ENCODE measurements around the gene PRR11.

PRR11 gene

DNA sequence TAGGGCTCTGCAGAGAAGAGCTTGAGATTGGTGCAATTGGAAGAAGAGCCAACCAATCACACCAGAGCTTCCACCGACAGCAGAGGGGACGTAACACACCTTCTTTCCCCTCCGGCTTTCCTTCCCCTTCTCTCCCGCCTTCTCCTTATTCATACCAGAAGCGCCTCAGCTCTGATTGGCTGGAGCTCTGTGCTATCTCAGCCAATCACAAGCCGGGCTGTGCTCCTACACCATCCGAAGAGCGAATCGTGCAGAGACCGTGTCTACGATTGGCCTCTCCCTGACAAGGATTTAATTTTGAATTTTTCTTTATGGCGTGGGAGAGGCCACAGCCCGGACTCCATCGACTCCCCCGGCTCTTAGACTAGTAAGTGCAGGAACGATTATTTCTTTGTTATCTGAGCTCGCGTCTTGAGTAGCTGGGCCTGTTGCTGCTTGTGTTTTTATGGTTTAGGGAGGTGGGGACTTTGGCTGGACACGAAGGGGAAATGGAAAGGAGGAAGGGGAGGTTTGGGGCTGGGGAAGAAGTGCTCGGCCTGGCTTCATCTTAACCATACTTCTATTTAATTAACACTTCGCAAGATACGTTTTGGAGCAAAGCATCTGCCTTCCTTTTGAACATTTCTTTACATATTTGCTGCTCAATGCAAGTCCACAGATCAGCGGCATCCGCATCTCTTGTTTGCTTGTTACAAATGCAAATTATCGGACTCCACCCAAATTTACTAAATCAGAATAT lies at the start of gene PRR11:
TSS of gene PRR11 (plus strand) at position 308 of the 739 bp plus-strand sequence. CDS start 14,007 bp downstream, outside the sequence.
- peak; percentile 100 for DNase-seq (ENCODE audit: low read depth)
- TF ChIP-seq, protein P1, sequence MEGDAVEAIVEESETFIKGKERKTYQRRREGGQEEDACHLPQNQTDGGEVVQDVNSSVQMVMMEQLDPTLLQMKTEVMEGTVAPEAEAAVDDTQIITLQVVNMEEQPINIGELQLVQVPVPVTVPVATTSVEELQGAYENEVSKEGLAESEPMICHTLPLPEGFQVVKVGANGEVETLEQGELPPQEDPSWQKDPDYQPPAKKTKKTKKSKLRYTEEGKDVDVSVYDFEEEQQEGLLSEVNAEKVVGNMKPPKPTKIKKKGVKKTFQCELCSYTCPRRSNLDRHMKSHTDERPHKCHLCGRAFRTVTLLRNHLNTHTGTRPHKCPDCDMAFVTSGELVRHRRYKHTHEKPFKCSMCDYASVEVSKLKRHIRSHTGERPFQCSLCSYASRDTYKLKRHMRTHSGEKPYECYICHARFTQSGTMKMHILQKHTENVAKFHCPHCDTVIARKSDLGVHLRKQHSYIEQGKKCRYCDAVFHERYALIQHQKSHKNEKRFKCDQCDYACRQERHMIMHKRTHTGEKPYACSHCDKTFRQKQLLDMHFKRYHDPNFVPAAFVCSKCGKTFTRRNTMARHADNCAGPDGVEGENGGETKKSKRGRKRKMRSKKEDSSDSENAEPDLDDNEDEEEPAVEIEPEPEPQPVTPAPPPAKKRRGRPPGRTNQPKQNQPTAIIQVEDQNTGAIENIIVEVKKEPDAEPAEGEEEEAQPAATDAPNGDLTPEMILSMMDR (conservative IDR thresholded peaks at IDR 0.05; ENCODE audit: low read depth, low read length) = no peak
- H3K4me3 ChIP-seq (ENCODE audit: low read length) = peak within 1 kb of the TSS; percentile 96

DNA sequence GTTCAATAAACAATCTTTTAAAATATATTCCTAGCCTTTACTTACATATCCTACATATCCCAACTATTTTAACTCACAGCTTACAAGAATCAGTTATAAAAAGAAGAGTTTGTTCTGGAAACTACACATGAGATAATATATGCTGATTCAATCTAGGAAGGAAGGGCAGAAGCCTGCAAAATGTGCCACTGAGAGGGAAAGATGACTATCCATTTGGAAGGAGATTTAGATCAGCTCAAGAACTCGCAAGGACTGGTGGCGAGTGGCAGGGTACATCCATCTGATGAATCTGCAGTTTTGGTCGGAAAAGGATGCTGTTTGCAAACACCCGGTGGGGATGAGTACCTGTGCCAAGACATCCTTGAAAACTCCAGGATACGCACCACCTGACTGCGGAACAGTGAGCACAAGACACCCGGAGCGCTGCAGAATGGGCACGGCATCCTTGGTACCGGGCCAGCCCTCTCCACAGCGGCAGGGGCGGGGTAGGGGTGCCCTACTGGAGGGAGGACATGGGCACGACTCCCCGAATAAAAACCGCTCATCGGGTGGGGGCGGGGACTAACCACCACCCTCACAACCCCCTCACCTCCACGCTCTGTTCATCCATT lies 49.6 kb upstream of the PRR11 start:
- peak overlapping the region; percentile 76 for H3K4me3 ChIP-seq (ENCODE audit: low read length)
- TF ChIP-seq, protein P1 (conservative IDR thresholded peaks at IDR 0.05; ENCODE audit: low read depth, low read length) = no peak
- no peak for DNase-seq (ENCODE audit: low read depth)

DNA sequence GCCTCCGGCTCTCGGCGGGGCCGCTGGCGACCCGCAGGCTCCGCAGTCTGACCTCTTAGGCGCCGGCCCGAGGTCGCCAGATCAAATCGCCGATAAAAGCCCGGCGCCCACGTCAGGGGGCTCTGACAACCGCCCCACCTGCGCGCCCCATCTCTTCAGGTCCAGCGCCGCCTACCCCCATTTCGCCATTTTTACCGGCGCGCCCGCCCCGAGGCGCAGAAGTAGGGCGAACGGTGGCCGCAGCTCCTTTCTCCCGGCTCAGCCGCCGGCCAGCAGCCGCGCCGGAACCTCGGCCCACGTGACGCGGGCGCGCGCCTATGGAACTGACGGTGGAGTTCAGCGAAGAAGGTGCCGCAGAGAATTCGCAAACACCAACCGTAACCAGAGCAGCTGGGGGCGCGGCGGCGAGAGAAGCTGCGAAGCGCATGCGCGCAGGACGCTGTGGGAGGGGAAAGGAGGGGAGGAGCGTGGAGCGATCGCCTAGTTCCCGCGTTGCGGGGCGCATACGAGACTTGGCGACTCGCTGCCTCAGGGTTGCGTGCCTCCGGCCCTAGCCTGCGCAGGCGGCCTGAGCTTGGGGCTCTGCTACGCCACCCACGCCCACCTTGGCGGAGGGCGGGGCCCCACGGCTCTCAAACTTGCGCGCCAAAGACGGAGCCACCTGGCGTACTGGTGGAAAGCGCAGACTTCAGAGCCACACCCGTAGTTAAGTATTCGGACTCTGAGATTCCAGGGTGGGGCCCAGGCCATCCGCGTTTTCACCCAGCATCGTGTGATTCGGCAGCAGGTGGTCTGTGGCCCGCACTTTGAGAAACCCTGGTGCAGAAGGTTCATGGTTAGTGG lies 48.9 kb upstream of the PRR11 start, which contains the start of gene TRIM37:
TSS of gene TRIM37 (minus strand) at position 418 of the 843 bp plus-strand sequence. CDS start 419 bp downstream, outside the sequence.
- TF ChIP-seq, protein P1 (conservative IDR thresholded peaks at IDR 0.05; ENCODE audit: low read depth, low read length) = no peak
- peak; percentile 94 for DNase-seq (ENCODE audit: low read depth)

DNA sequence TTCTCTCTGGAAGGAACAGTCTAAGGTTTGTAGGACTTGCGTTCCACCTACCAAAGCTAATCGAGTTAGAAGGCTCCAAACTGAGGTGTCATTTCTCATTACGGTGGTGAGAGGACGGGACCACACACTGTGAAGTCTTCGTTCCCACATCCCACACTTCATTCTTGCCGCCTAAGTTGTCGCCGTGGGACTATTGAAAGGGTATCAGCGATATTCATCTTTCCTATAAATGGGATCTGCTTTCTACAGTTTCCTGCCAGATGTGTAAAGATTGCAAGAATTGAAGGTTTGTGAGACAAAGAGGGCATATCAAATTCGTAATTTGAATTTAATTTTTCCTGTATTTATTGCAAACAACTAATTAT lies 48.3 kb upstream of the PRR11 start:
- TF ChIP-seq, protein P1 (conservative IDR thresholded peaks at IDR 0.05; ENCODE audit: low read depth, low read length) = no peak

More for the DNA sequence above, 48.9 kb upstream of the PRR11 start, which contains the start of gene TRIM37:
- H3K4me3 ChIP-seq (ENCODE audit: low read length) = peak within 1 kb of the TSS; percentile 76

DNA sequence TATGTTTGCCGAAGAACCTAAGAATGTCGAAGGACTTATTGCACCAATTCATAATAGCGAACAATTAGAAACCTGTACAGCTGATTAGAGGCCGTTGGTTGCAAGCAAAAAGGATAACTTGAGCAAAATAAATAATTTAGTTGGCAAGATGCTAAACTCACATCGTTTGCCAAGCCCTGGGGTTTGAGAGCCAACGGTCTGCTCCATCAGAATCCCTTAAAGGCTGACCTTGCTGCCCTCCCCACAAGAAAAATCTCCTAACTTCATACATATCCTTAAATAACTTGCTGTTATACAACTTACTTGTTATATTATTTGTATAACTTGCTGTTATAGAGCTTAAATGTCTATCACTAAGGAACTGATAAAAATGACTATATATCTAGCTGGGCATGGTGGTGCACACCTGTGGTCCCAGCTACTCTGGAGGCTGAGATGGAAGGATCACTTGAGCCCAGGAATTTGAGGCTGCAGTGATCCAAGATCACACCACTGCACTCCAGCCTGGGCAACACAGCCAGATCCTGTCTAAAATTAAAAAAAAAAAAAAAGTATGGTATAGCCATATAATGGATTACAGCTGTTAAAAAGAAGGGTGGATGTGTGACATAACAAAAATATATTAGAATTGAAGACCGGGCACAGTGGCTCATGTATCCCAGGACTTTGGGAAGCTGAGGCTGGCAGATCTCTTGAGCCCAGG lies 47.0 kb upstream of the PRR11 start:
- TF ChIP-seq, protein P1 (conservative IDR thresholded peaks at IDR 0.05; ENCODE audit: low read depth, low read length) = no peak
- H3K4me3 ChIP-seq (ENCODE audit: low read length) = no peak overlapping the region
- DNase-seq (ENCODE audit: low read depth) = no peak

More for the DNA sequence above, 48.3 kb upstream of the PRR11 start:
- peak overlapping the region; percentile 76 for H3K4me3 ChIP-seq (ENCODE audit: low read length)
- DNase-seq (ENCODE audit: low read depth) = no peak

DNA sequence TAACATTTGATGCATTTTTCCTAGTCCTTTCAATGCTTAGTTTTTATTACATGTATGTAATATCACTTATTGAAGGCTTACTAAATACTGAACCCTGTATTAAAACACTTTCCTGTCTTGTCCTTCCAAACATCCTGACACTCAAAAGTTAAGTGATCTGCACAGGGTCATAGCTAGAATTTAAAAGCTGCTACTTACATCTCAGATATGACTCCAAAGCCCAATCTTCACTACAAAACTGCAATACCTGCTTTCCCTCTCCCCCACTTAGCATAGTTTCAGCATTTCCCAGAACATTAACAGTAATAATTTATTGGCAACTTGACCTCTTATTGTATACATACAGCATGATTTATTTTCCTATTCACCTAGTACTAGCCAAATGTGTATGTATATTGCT lies 44.6 kb upstream of the PRR11 start:
- no peak overlapping the region for H3K4me3 ChIP-seq (ENCODE audit: low read length)
- TF ChIP-seq, protein P1 (conservative IDR thresholded peaks at IDR 0.05; ENCODE audit: low read depth, low read length) = no peak
- DNase-seq (ENCODE audit: low read depth) = no peak

All from retinal pigment epithelial cell (primary cell).